Activated CD4-positive, CD25-positive, alpha-beta regulatory T cell (primary cell): ENCODE data around the gene MUCL3.
A peak's percentile ranks its signal among the peaks of the same experiment; 100 is the strongest.
"Not testable (repeated sequence)": the region's sequence is repeated elsewhere in the genome, so short reads cannot be mapped to it uniquely, and the experiment has no call there.

ENCODE experiments used
- DNase-seq, 4 experiments: peaks; one replicate each; lab custom pipeline; 2025; lab: John Stamatoyannopoulos, UW

MUCL3 gene

DNA sequence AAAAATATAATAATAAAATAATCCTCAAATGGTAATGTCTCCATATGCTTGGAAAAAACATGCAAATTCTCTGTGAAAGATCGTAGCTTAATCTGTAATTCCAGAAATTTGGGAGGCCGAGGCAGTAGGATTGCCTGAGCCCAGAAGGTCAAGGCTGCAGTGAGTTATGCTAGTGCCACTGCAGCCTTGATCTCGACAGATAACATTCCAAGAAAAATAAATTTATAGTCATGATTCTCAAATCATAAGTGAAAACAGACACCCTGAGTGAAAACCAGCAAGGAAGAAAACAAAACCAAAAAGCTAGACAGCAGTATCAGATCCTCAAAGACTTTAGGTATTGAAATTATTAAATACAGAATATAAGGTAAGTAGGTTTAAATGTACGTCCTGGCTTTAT is 38.9 kb downstream of the MUCL3 start:
- DNase-seq = no peak

- no peak for DNase-seq
These were observed 41.4 kb downstream of the MUCL3 start for GRCh38 chr6:30981942-30982772.

DNA sequence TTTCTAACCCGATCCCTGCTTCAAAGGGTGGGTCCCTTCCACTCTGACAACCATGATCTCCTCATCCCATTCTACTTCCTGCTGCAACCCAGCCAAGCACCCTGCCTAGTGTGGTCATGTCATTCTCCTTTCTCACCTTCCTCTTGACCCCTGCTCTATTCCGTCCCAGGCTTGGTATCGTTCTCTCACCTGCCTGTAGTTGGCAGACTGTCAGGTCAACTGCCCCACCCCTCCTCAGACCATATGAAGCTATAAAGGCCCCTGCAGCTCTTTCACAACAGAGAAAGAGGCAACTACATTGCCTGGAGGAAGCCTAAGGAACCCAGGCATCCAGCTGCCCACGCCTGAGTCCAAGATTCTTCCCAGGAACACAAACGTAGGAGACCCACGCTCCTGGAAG is 42.7 kb downstream of the MUCL3 start, which contains the start of gene MUC21:
MUC21 (plus strand) TSS at position 280 of the 400 bp plus-strand sequence. CDS start 241 bp downstream, outside the sequence.
- DNase-seq = no peak

GRCh38 chr6:30985490-30985889 is 44.7 kb downstream of the MUCL3 start:
- DNase-seq = no peak

- DNase-seq = no peak
These were observed 46.5 kb downstream of the MUCL3 start for GRCh38 chr6:30987304-30987703.

GRCh38 chr6:30988209-30988825 is 47.5 kb downstream of the MUCL3 start:
- DNase-seq = no peak

GRCh38 chr6:30990422-30991086 is 49.8 kb downstream of the MUCL3 start:
- DNase-seq = peak in 1 of 4 experiments; percentile 5

GRCh38 chr6:30991891-30992290 is 51.1 kb downstream of the MUCL3 start:
- DNase-seq = no peak

DNA sequence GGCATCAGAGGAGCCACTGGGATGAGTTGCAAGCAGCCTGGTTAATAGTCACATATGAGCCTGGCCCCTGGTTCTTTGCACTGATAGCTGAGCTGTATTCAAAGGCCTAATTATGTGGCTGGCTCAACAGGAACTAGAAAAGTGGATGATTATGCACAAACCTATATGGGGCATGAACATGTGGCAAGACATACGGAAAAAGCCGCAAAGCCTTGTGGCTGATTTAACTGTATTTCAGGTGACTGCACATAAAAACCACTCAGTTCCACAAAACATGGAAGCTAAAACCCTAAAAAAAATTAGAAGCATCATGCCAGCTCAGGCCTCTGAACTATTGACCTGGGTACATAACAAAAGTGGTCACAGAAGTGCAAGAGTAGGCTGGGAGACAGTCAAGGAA is 56.5 kb downstream of the MUCL3 start:
- no peak for DNase-seq

DNA sequence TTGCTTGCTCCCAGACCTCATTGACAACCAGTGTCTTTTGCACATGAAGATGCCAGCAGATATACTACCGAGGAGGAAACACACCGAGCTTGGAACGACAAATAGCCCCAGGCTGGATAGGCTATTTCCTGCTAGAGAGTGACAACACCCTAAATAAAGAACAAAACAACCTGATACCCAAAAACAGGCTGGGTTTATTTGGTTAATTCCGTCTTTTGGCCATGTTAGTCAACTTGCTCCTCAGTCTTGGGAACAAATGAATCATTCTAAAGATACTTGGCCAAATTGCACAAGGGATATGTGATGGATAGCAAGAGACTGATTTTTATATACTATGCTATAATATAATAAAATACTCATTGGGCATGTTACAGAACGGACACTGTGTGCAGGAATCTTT is 58.0 kb downstream of the MUCL3 start:
- DNase-seq = no peak

- not testable (repeated sequence) for DNase-seq
These were observed 59.5 kb downstream of the MUCL3 start for GRCh38 chr6:31000067-31000860.

- no peak for DNase-seq
These were observed 60.6 kb downstream of the MUCL3 start for GRCh38 chr6:31001281-31001888.

DNA sequence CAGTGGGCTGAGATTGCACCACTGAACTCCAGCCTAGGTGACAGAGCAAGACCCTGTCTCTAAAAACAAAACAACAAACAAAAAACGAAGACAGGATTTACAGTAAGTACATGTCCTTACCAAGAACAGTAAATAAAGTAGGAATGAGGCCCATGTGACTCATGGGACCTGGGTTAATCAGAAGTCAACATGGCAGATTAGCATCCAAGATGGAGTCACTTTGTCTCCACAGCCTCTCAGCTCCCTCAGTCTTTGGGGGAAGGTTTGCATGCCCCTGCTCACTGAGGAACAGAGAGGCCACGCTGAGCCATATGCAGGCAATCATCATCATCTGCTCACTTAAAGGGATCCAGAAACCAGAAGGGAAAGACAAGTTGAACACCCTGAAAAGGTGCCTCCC is 61.7 kb downstream of the MUCL3 start:
- DNase-seq = no peak
